Smooth muscle cell (in vitro differentiated cells): ENCODE data around the gene ELF2. TPM values are rescaled to one million over a fixed set of nuclear protein-coding genes. Genes with fewer than 3 reads are reported as not detected.

Experiments used
- DNase-seq: peaks from one replicate; lab custom pipeline; 2025; ENCODE audit not compliant: unreplicated experiment; lab: John Stamatoyannopoulos, UW
- H2AFZ ChIP-seq: fragments of 200-600 bp; sonication (generic); 2 replicates; pipeline ENCODE4 v1.6.0; 2016; ENCODE audit warnings: antibody characterized with exemption, low read depth, mild to moderate bottlenecking
- H3F3A ChIP-seq: fragments of 200-600 bp; sonication (generic); 2 replicates; pipeline ENCODE4 v1.6.0; 2017; ENCODE audit warnings: antibody characterized with exemption, low read depth
- H3K27ac ChIP-seq: fragments of 200-600 bp; sonication (generic); 2 replicates; pipeline ENCODE4 v1.5.1; 2016; ENCODE audit warnings: low read depth, mild to moderate bottlenecking
- H3K27me3 ChIP-seq: fragments of 200-600 bp; sonication (generic); 2 replicates; pipeline ENCODE4 v1.6.1; 2016; ENCODE audit warnings: low read depth, mild to moderate bottlenecking
- H3K36me3 ChIP-seq: fragments of 200-600 bp; sonication (generic); 2 replicates; pipeline ENCODE4 v1.5.1; 2016; ENCODE audit warnings: low read depth
- H3K4me1 ChIP-seq: fragments of 200-600 bp; sonication (generic); 2 replicates; pipeline ENCODE4 v1.5.1; 2016; ENCODE audit warnings: low read depth
- H3K4me2 ChIP-seq: fragments of 200-600 bp; sonication (generic); 2 replicates; pipeline ENCODE4 v1.6.0; 2016; ENCODE audit warnings: mild to moderate bottlenecking
- H3K4me3 ChIP-seq: fragments of 200-600 bp; sonication (generic); 2 replicates; pipeline ENCODE4 v1.5.1; 2016; ENCODE audit warnings: mild to moderate bottlenecking
- H3K79me2 ChIP-seq: fragments of 200-600 bp; sonication (generic); 2 replicates; pipeline ENCODE4 v1.6.0; 2016; ENCODE audit warnings: low read depth, mild to moderate bottlenecking
- H3K9ac ChIP-seq: fragments of 200-600 bp; sonication (generic); 2 replicates; pipeline ENCODE4 v1.6.0; 2016; ENCODE audit warnings: low read depth
- H3K9me3 ChIP-seq: fragments of 200-600 bp; sonication (generic); replicated peaks from 2 replicates; pipeline ENCODE4 v1.5.1; 2016; ENCODE audit warnings: low read depth
- H4K20me1 ChIP-seq: fragments of 200-600 bp; sonication (generic); 2 replicates; pipeline ENCODE4 v1.6.0; 2016; ENCODE audit warnings: low read depth
- CTCF ChIP-seq: fragments of 200-600 bp; sonication (generic); IDR thresholded peaks from 2 replicates; pipeline ENCODE4 v1.5.1; 2017; ENCODE audit warnings: borderline replicate concordance, mild to moderate bottlenecking, antibody characterized with exemption; ENCODE audit not compliant: insufficient read depth, poor library complexity, severe bottlenecking
- WGBS: methylation state at CpG from one replicate; pipeline ENCODE4 v1.1.7; 2016; ENCODE audit warnings: low lambda C conversion rate; 5-methylcytosine and 5-hydroxymethylcytosine counted together
- polyA plus RNA-seq: library from polyadenylated mRNA; unstranded; fragments of >200 nt; fragmentation: Nextera tagmentation; extraction: Ambion mirVana; gene quantifications from 2 replicates; pipeline ENCODE4 v1.2.1, GENCODE V29; 2016
- total RNA-seq: library from RNA; depleted of rRNA; stranded (reverse); fragments of >200 nt; gene quantifications from 2 replicates; pipeline ENCODE4 v1.2.3, GENCODE V29; 2014

The ELF2 gene
- total and polyA plus RNA-seq, 2 experiments from 2014 or later: 26.1 to 37.2 TPM

GRCh38 chr4:139144161-139144859, 32.7 kb downstream of the ELF2 start:
- no peak overlapping the region for H3K4me2 ChIP-seq
- no peak overlapping the region for H3K9ac ChIP-seq
- H3K27ac ChIP-seq: no peak overlapping the region
- 87% methylated on average over 7 of the region's 7 CpGs for WGBS
- no peak for DNase-seq
- H2AFZ ChIP-seq: no peak overlapping the region
- H3K9me3 ChIP-seq: no peaks in the 10 kb centered on the region
- H3K4me3 ChIP-seq: no peak overlapping the region
- H3F3A ChIP-seq: no peaks in the 10 kb centered on the region
- H3K4me1 ChIP-seq: no peaks in the 10 kb centered on the region
- no peak for TF ChIP-seq CTCF
- H3K36me3 ChIP-seq: no peaks in the 10 kb centered on the region
- no peaks in the 10 kb centered on the region for H3K27me3 ChIP-seq
- H4K20me1 ChIP-seq: peaks cover 60% of the 10 kb centered on the region
- peaks cover 73% of the 10 kb centered on the region for H3K79me2 ChIP-seq

DNA sequence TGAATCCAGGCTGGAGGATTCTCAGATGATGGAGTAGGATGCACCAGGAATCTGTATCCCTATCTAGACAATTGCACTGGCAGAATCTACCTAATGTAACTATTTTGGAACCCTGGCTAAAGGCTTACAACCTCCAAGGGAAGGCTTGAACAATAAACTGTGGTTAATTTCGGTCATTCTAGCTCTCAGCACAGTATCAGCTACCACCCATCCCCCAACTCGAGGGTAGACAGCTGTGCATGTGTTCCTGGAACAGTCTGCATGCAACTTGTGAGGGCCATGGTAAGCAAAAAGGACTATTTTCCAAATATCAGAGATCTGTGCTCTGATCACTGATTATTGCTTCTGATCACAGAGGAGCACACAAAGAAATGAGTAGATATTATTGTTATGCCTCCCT, 34.0 kb downstream of the ELF2 start:
- Histone ChIP-seq H2AFZ (no peak overlapping the region), H4K20me1 (peaks cover 63% of the 10 kb centered on the region), H3K27me3 (no peaks in the 10 kb centered on the region), H3K79me2 (peaks cover 67% of the 10 kb centered on the region), H3K27ac (no peak overlapping the region), H3K9ac (no peak overlapping the region), H3K9me3 (no peaks in the 10 kb centered on the region), H3K4me2 (no peak overlapping the region), H3K4me3 (no peak overlapping the region), H3F3A (no peaks in the 10 kb centered on the region), H3K36me3 (no peaks in the 10 kb centered on the region), H3K4me1 (no peaks in the 10 kb centered on the region)
- WGBS: 90% methylated on average over 2 of the region's 2 CpGs
- no peak for DNase-seq
- TF ChIP-seq CTCF: no peak

GRCh38 chr4:139142087-139142486, 34.9 kb downstream of the ELF2 start:
- Histone ChIP-seq H3K9me3 (no peaks in the 10 kb centered on the region), H3K4me1 (no peaks in the 10 kb centered on the region), H3K9ac (no peak overlapping the region), H3K79me2 (peaks cover 58% of the 10 kb centered on the region), H3F3A (no peaks in the 10 kb centered on the region), H3K36me3 (peaks cover 2% of the 10 kb centered on the region), H3K27me3 (no peaks in the 10 kb centered on the region), H4K20me1 (peaks cover 60% of the 10 kb centered on the region), H3K4me2 (no peak overlapping the region), H3K4me3 (no peak overlapping the region), H3K27ac (no peak overlapping the region), H2AFZ (no peak overlapping the region)
- WGBS: 86% methylated on average over 1 of the region's 1 CpG
- no peak for TF ChIP-seq CTCF
- DNase-seq: no peak

DNA sequence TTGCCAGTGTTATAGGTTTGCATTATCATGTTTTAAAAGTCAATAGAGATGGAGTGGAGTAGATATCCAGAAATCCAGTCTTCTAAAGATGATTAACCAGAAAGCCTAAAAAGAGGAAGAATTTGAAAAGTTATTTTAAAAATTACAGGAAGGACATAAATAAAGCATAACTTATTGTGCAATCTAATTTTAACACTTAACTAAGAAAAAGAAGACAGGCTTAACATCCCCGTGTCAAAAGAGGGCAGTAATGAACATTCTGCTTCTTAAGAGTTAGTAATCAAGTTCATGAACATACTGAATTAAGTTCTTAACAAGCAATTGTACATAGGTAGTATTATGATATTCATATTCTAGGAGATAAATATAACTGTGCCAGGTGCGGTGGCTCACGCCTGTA, 39.3 kb downstream of the ELF2 start:
- H3K36me3 ChIP-seq: peaks cover 2% of the 10 kb centered on the region
- no peak overlapping the region for H3K4me3 ChIP-seq
- H3K4me2 ChIP-seq: no peak overlapping the region
- peaks cover 23% of the 10 kb centered on the region for H3K79me2 ChIP-seq
- TF ChIP-seq CTCF: no peak
- H3K4me1 ChIP-seq: no peaks in the 10 kb centered on the region
- no peaks in the 10 kb centered on the region for H3K9me3 ChIP-seq
- H3F3A ChIP-seq: no peaks in the 10 kb centered on the region
- H4K20me1 ChIP-seq: peaks cover 32% of the 10 kb centered on the region
- H3K9ac ChIP-seq: no peak overlapping the region
- no peak overlapping the region for H2AFZ ChIP-seq
- H3K27me3 ChIP-seq: no peaks in the 10 kb centered on the region
- DNase-seq: no peak
- H3K27ac ChIP-seq: no peak overlapping the region
- WGBS: 97% methylated on average over 3 of the region's 3 CpGs
